B cell (primary cell): ENCODE measurements around the gene ZNF691. TPM values are rescaled to one million over a fixed set of nuclear protein-coding genes. Genes with fewer than 3 reads are reported as not detected.

ENCODE experiments used
- ATAC-seq: fragments of 200-7000 bp; cut with Tn5 transposase; one replicate; pipeline ENCODE4 v1.10.0; 2021; ENCODE audit warnings: low read depth, mild to moderate bottlenecking, moderate number of reproducible peaks, moderate library complexity
- CTCF ChIA-PET: fragments of 350-600 bp; sonication (Branson Sonifier 250); formaldehyde crosslinking; loops from one replicate; lab custom pipeline; 2021; ENCODE audit warnings: antibody characterized with exemption, inconsistent platforms; lab: Charles Lee
- POLR2A ChIA-PET: fragments of 350-600 bp; sonication (Branson Sonifier 250); formaldehyde crosslinking; loops from one replicate; lab custom pipeline; 2021; ENCODE audit warnings: antibody characterized with exemption; lab: Charles Lee
- DNase-seq: peaks from one replicate; pipeline ENCODE4 v3.0.0; 2013
- H2AFZ ChIP-seq: 2 replicates; pipeline ENCODE4 v1.6.1; 2012; ENCODE audit warnings: mild to moderate bottlenecking, low read depth, low read length; ENCODE audit not compliant: insufficient read depth, poor library complexity, severe bottlenecking
- H3K27ac ChIP-seq, 2 donors: 1 replicate in 1 of 2; 2 replicates in 1 of 2; pipeline ENCODE4 v1.5.1; 2012 to 2013; ENCODE audit warnings: low read length in 2 of 2, mild to moderate bottlenecking in 2 of 2, moderate library complexity in 1 of 2
- H3K27me3 ChIP-seq, 4 experiments: fragments of 200-600 bp in 1 of 4; sonication (generic) in 1 of 4; replicated peaks in 1 of 4; 1 replicate in 2 of 4; 2 replicates in 2 of 4; pipeline versions ENCODE4 v1.6.1 to v1.7.0; 2013 to 2016; ENCODE audit warnings: low read length in 3 of 4, mild to moderate bottlenecking in 2 of 4, mixed read lengths in 1 of 4, moderate library complexity in 1 of 4; ENCODE audit not compliant: insufficient read depth in 4 of 4, control insufficient read depth in 3 of 4; ENCODE audit errors: control extremely low read depth in 1 of 4
- H3K36me3 ChIP-seq, 2 experiments: replicated peaks in 1 of 2; 1 replicate in 1 of 2; 2 replicates in 1 of 2; pipeline versions ENCODE4 v1.6.1 to v1.7.1; 2013; ENCODE audit warnings: low read length in 1 of 2; ENCODE audit not compliant: insufficient read depth in 2 of 2, control insufficient read depth in 1 of 2; ENCODE audit errors: control extremely low read depth in 1 of 2, extremely low read depth in 1 of 2
- H3K4me1 ChIP-seq, 2 donors: fragments of 200-600 bp in 1 of 2; sonication (generic) in 1 of 2; 1 replicate in 1 of 2; 2 replicates in 1 of 2; pipeline versions ENCODE4 v1.5.1 to v1.6.1; 2013 to 2017; ENCODE audit warnings: low read length in 2 of 2; ENCODE audit not compliant: control insufficient read depth in 2 of 2, insufficient read depth in 2 of 2
- H3K4me2 ChIP-seq: replicated peaks from 2 replicates; pipeline ENCODE3; 2012; ENCODE audit warnings: mild to moderate bottlenecking, low read depth, low read length; ENCODE audit not compliant: poor library complexity, severe bottlenecking
- H3K4me3 ChIP-seq, 5 experiments: fragments of 200-600 bp in 1 of 5; sonication (generic) in 1 of 5; 1 replicate in 3 of 5; 2 replicates in 2 of 5; pipeline versions ENCODE4 v1.5.1 to v1.7.0; 2011 to 2016; ENCODE audit warnings: low read length in 4 of 5, mild to moderate bottlenecking in 4 of 5, low read depth in 2 of 5, control low read depth in 1 of 5, moderate library complexity in 1 of 5; ENCODE audit not compliant: insufficient read depth in 1 of 5; ENCODE audit errors: control extremely low read depth in 1 of 5, extremely low read depth in 1 of 5
- H3K79me2 ChIP-seq: fragments of 200-600 bp; sonication (generic); one replicate; pipeline ENCODE4 v1.6.0; 2016; ENCODE audit warnings: low read length; ENCODE audit not compliant: control insufficient read depth, insufficient read depth
- H3K9ac ChIP-seq: fragments of 200-600 bp; sonication (generic); 2 replicates; pipeline ENCODE4 v1.6.1; 2017; ENCODE audit warnings: mild to moderate bottlenecking, low read length, moderate library complexity
- H3K9me3 ChIP-seq, 3 donors: one replicate each; pipeline versions ENCODE4 v1.6.1 to v1.7.1; 2013; ENCODE audit warnings: low read length in 2 of 3; ENCODE audit not compliant: control insufficient read depth in 2 of 3, insufficient read depth in 1 of 3; ENCODE audit errors: control extremely low read depth in 1 of 3
- H4K20me1 ChIP-seq: 2 replicates; pipeline ENCODE4 v1.6.0; 2012; ENCODE audit warnings: mild to moderate bottlenecking, low read length; ENCODE audit not compliant: insufficient read depth, control insufficient read depth, poor library complexity, severe bottlenecking
- H3K27ac Mint-ChIP-seq: one replicate; pipeline ENCODE4 v1.8.0; 2021; ENCODE audit warnings: mixed read lengths
- H3K27me3 Mint-ChIP-seq: one replicate; pipeline ENCODE4 v1.8.0; 2021; ENCODE audit warnings: mixed read lengths
- H3K4me1 Mint-ChIP-seq: one replicate; pipeline ENCODE4 v1.8.0; 2021; ENCODE audit warnings: mixed read lengths
- H3K4me3 Mint-ChIP-seq: one replicate; pipeline ENCODE4 v1.8.0; 2021; ENCODE audit warnings: mixed read lengths
- H3K9me3 Mint-ChIP-seq: one replicate; pipeline ENCODE4 v1.8.0; 2022; ENCODE audit warnings: mixed read lengths; ENCODE audit not compliant: insufficient read depth
- EZH2 ChIP-seq: IDR thresholded peaks from 2 replicates; pipeline ENCODE4 v1.6.1; 2012; ENCODE audit warnings: borderline replicate concordance, low read depth, mild to moderate bottlenecking, moderate library complexity, low read length; ENCODE audit not compliant: insufficient read depth, poor library complexity, severe bottlenecking
- WGBS: methylation state at CpG from one replicate; pipeline ENCODE4 v1.1.5; 2013; ENCODE audit warnings: missing lambda C conversion rate; ENCODE audit not compliant: insufficient coverage; 5-methylcytosine and 5-hydroxymethylcytosine counted together
- intact Hi-C: fragments of 100-400 bp; cut with micrococcal nuclease; formaldehyde crosslinking; loops from one replicate; pipeline ENCODE4 v1.10.0; 2022
- polyA plus RNA-seq: library from polyadenylated mRNA; depleted of rRNA; stranded (reverse); fragments of >200 nt; gene quantifications from 2 replicates; pipeline ENCODE4 v1.2.3, GENCODE V29; 2012
- total RNA-seq, 2 donors: library from RNA; stranded (reverse); fragments of 120-200 nt in 1 of 2; gene quantifications; 1 replicate in 1 of 2; 2 replicates in 1 of 2; pipeline versions ENCODE4 v1.2.3 to v1.2.4, GENCODE V29; 2013 to 2022
- TF ChIP-seq, protein P1 (sequence below): fragments of 200-600 bp; IDR thresholded peaks from one replicate; pipeline ENCODE4 v1.8.0; 2022; ENCODE audit warnings: antibody characterized with exemption, mild to moderate bottlenecking

Gene ZNF691
- total and polyA plus RNA-seq, 2 donors (not counting 1 experiment from before 2014, with no cell fraction given), result 12.4 to 17.1 TPM

DNA sequence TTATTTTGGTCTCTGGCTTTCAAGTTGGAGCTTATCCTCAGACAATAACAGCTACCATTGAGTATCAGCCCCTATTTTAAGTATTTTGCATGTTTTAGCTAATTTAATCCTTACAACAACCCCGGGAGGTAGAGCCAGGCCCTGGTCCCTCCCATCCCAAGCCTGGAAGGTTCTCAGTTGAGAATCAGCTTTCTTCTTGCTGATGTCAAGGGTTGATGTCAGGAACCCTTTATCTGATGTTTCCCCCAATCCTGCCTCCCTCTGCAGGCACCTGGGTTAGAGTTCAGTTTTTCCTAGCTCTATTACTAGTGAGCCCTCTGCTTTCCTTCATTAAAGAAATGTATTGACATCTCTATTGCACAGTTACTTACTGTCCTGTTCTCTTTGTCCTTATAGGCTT is 25.6 kb upstream of the ZNF691 start:
- DNase-seq, result no peak
- H3K4me1 Mint-ChIP-seq, result peaks cover 18% of the 10 kb centered on the region
- ATAC-seq, result no peak
- Histone ChIP-seq H4K20me1 (no peaks in the 10 kb centered on the region), H3K4me3 (no peak overlapping the region), H3K79me2 (peaks cover 14% of the 10 kb centered on the region), H3K4me2 (no peak overlapping the region), H3K27me3 (no peaks in the 10 kb centered on the region), H3K9me3 (no peaks in the 10 kb centered on the region), H2AFZ (no peak overlapping the region), H3K36me3 (no peaks in the 10 kb centered on the region), H3K9ac (no peak overlapping the region), H3K4me1 (peaks cover 12 to 13% of the 10 kb centered on the region in 2 donors), H3K27ac (no peak overlapping the region)
- no peak overlapping the region for H3K4me3 Mint-ChIP-seq
- ChIA-PET CTCF (interaction anchor here (1.2 kb wide), 1 partner anchor 406 kb away, joined by 3 read pairs; no protein-coding TSS in a partner anchor), POLR2A (interaction anchor here (1.5 kb wide), 1 partner anchor 24 kb away, joined by 3 read pairs; no protein-coding TSS in a partner anchor)
- H3K27me3 Mint-ChIP-seq, result no peaks in the 10 kb centered on the region
- no peaks in the 10 kb centered on the region for H3K9me3 Mint-ChIP-seq
- intact Hi-C loops, result no loop called here
- H3K27ac Mint-ChIP-seq, result no peak overlapping the region
- 100% methylated on average over 1 of the region's 1 CpG for WGBS
- TF ChIP-seq, protein P1, sequence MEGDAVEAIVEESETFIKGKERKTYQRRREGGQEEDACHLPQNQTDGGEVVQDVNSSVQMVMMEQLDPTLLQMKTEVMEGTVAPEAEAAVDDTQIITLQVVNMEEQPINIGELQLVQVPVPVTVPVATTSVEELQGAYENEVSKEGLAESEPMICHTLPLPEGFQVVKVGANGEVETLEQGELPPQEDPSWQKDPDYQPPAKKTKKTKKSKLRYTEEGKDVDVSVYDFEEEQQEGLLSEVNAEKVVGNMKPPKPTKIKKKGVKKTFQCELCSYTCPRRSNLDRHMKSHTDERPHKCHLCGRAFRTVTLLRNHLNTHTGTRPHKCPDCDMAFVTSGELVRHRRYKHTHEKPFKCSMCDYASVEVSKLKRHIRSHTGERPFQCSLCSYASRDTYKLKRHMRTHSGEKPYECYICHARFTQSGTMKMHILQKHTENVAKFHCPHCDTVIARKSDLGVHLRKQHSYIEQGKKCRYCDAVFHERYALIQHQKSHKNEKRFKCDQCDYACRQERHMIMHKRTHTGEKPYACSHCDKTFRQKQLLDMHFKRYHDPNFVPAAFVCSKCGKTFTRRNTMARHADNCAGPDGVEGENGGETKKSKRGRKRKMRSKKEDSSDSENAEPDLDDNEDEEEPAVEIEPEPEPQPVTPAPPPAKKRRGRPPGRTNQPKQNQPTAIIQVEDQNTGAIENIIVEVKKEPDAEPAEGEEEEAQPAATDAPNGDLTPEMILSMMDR, result no peak
- TF ChIP-seq EZH2, result no peak

DNA sequence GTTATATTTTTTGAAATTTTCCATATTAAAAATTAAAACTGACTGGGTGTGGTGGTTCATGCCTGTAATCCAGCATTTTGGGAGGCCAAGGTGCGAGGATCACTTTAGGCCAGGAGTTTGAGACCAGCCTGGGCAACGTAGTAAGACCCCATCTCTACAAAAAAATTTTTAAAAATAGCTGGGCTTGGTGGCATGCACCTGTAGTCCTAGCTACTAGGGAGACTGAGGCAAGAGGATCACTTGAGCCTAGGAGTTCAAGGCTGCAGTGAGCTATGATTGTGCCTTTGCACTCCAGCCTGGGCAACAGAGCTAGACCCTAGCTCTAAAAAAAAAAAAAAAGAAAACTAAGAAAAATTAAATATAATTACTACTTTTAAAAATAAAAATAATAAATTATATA is 24.7 kb upstream of the ZNF691 start:
- Histone ChIP-seq H3K27me3 (no peaks in the 10 kb centered on the region), H3K9me3 (no peaks in the 10 kb centered on the region), H3K27ac (no peak overlapping the region), H3K4me3 (no peak overlapping the region), H3K9ac (no peak overlapping the region), H3K79me2 (peaks cover 7% of the 10 kb centered on the region), H2AFZ (no peak overlapping the region), H3K36me3 (no peaks in the 10 kb centered on the region), H3K4me1 (peaks cover 4% of the 10 kb centered on the region in 2 donors), H3K4me2 (no peak overlapping the region), H4K20me1 (no peaks in the 10 kb centered on the region)
- Mint-ChIP-seq H3K27ac (no peak overlapping the region), H3K9me3 (no peaks in the 10 kb centered on the region), H3K4me3 (no peak overlapping the region), H3K4me1 (peaks cover 9% of the 10 kb centered on the region), H3K27me3 (no peaks in the 10 kb centered on the region)
- ChIA-PET CTCF (interaction anchor here (1.2 kb wide), 1 partner anchor 405 kb away, joined by 3 read pairs; no protein-coding TSS in a partner anchor), POLR2A (interaction anchor here (1.5 kb wide), 1 partner anchor 23 kb away, joined by 3 read pairs; no protein-coding TSS in a partner anchor)
- TF ChIP-seq, protein P1, result no peak
- no peak for TF ChIP-seq EZH2
- WGBS, result 80% methylated on average over 1 of the region's 2 CpGs
- ATAC-seq (no peak), DNase-seq (no peak)
- intact Hi-C loops, result no loop called here
